ENCODE data around the gene LBX1. TPM values are rescaled to one million over a fixed set of nuclear protein-coding genes. Genes with fewer than 3 reads are reported as not detected.

LBX1 gene
- polyA plus RNA-seq, 1 donor from 2014 or later, result not detected

- Histone ChIP-seq H3K79me2 (replicated peaks; ENCODE audit: insufficient read depth, low read length) (no peaks in the 10 kb centered on the region), H3K36me3 (ENCODE audit: insufficient read depth, low read length) (no peaks in the 10 kb centered on the region), H3K27ac (ENCODE audit: low read length) (no peak overlapping the region), H4K20me1 (ENCODE audit: insufficient read depth) (no peaks in the 10 kb centered on the region), H3K27me3 (ENCODE audit: insufficient read depth, low read depth, low read length) (peaks cover 98% of the 10 kb centered on the region), H3K9me3 (ENCODE audit: low read length) (no peaks in the 10 kb centered on the region), H3K4me2 (ENCODE audit: low read length) (no peak overlapping the region), H2AFZ (ENCODE audit: low read depth, low read length) (no peak overlapping the region), H3K9ac (ENCODE audit: low read length) (no peak overlapping the region), H3K9me2 (ENCODE audit: insufficient read depth, low read length) (no peaks in the 10 kb centered on the region), H3K4me3 (ENCODE audit: low read length) (no peak overlapping the region), H3F3A (ENCODE audit: insufficient read depth, low read length, poor library complexity, severe bottlenecking) (no peaks in the 10 kb centered on the region)
- TF ChIP-seq CTCF (IDR thresholded peaks at IDR 0.05; ENCODE audit: poor library complexity, severe bottlenecking), result no peak
- no peak for TF ChIP-seq RAD21 (conservative IDR thresholded peaks at IDR 0.05)
- TF ChIP-seq TAF1 (IDR thresholded peaks at IDR 0.05; ENCODE audit: low read depth), result no peak
- peak; percentile 57 for TF ChIP-seq EZH2 (IDR thresholded peaks at IDR 0.05; ENCODE audit: borderline replicate concordance, insufficient read depth, low read length, poor library complexity, severe bottlenecking)
- TF ChIP-seq POLR2AphosphoS5 (IDR thresholded peaks at IDR 0.05), result no peak
- TF ChIP-seq REST (IDR thresholded peaks at IDR 0.05; ENCODE audit: borderline replicate concordance), result no peak
Measured at GRCh38 chr10:101237081-101237981, 8.1 kb upstream of the LBX1 start.

GRCh38 chr10:101236376-101237080 is 7.3 kb upstream of the LBX1 start:
- Histone ChIP-seq H3F3A (ENCODE audit: insufficient read depth, low read length, poor library complexity, severe bottlenecking) (no peaks in the 10 kb centered on the region), H3K9ac (ENCODE audit: low read length) (no peak overlapping the region), H3K79me2 (replicated peaks; ENCODE audit: insufficient read depth, low read length) (no peaks in the 10 kb centered on the region), H3K27ac (ENCODE audit: low read length) (no peak overlapping the region), H3K4me2 (ENCODE audit: low read length) (no peak overlapping the region), H3K27me3 (ENCODE audit: insufficient read depth, low read depth, low read length) (peaks cover 99% of the 10 kb centered on the region), H4K20me1 (ENCODE audit: insufficient read depth) (no peaks in the 10 kb centered on the region), H3K9me3 (ENCODE audit: low read length) (no peaks in the 10 kb centered on the region), H3K36me3 (ENCODE audit: insufficient read depth, low read length) (no peaks in the 10 kb centered on the region), H2AFZ (ENCODE audit: low read depth, low read length) (no peak overlapping the region), H3K9me2 (ENCODE audit: insufficient read depth, low read length) (no peaks in the 10 kb centered on the region), H3K4me3 (ENCODE audit: low read length) (no peak overlapping the region)
- TF ChIP-seq MXI1 (conservative IDR thresholded peaks at IDR 0.05; ENCODE audit: poor library complexity, severe bottlenecking), result no peak
- peak; percentile 45 for TF ChIP-seq EZH2 (IDR thresholded peaks at IDR 0.05; ENCODE audit: borderline replicate concordance, insufficient read depth, low read length, poor library complexity, severe bottlenecking)
- peak; percentile 36 for TF ChIP-seq POLR2AphosphoS5 (IDR thresholded peaks at IDR 0.05)
